Stimulated activated CD4-positive, alpha-beta T cell treated with anti-CD3 and anti-CD28 coated beads, Interleukin-2, amount 100 ng/mL, for 24 hours (primary cell): ENCODE data around the gene DOK6.
"Not testable (repeated sequence)": the region's sequence is repeated elsewhere in the genome, so short reads cannot be mapped to it uniquely, and the experiment has no call there.

Experiments used
- DNase-seq, 2 donors: peaks; one replicate each; pipeline ENCODE4 v3.0.0-alpha.2; 2020

DOK6 gene

DNA sequence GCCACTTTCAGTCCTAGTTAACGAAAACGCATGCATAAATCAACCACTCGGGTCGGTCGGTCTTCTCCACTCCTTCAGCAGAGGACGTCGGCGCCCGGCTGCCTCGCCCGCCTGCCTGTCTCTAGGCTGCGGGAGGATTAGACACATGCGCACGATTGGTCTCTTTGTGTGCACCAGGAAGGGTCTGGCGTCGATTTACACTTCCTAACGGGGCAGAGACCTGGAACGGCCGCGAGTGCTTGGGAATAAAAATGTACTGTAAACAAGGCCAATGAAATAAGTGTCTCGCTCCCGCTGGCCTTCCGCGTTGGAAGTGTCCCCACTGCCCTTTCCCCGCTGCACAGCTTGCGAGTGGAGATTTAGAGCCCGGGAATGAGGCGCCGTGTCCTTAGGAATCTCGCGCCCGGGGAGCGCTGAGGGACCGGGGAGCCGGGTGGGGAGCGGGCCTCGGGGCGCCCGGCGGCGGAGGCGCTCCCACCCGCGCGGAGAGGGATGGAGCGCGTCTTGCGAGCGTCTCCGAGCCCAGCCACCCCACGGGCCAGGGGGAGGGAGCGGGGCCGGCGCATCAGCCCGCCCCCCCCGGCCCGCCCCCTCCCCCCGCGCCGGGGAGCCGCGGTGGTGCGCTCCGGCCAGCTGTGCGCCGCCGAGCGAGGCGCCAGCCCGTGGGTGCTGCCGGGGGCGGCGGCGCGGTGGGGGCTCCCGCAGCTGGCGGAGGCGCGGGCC, at the start of gene DOK6:
DOK6 (plus strand) TSS at position 636 of the 723 bp plus-strand sequence.
- peak in 1 of 2 donors; percentile 20 for DNase-seq

DNA sequence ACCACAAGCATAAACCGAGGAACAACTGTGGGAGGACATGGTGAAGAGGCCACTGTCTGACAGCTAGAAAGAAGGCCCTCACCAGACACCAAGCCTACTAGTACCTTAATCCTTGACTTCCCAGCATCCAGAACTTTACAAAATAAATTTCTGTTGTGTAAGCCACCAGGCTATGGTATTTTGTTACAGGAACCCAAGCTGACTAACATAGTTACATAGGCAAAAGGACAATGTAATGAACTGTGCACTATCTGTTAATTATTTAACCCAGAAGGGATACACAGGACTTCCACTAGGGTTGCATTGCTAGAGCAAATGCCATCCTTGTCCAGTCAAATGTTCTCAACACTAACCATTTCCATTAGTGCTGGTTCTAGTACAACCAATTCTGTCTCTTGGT, 47.7 kb upstream of the DOK6 start:
- no peak for DNase-seq

DNA sequence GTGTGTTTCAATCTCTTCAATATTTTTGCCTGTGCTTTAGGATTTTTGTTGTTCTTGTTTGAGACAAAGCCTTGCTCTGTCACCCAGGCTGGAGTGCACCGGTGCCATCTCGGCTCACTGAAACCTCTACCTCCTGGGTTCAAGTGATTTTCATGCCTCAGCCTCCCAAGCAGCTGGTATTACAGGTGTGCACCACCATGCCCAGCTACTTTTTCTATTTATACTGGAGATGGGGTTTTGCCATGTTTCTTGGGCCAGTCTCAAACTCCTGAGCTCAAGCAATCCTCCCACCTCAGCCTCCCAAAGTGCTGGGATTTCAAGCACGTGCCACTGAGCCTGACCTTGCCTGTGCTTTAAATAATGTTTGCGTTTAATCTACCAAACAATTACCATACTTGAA, 43.1 kb upstream of the DOK6 start:
- no peak for DNase-seq

DNA sequence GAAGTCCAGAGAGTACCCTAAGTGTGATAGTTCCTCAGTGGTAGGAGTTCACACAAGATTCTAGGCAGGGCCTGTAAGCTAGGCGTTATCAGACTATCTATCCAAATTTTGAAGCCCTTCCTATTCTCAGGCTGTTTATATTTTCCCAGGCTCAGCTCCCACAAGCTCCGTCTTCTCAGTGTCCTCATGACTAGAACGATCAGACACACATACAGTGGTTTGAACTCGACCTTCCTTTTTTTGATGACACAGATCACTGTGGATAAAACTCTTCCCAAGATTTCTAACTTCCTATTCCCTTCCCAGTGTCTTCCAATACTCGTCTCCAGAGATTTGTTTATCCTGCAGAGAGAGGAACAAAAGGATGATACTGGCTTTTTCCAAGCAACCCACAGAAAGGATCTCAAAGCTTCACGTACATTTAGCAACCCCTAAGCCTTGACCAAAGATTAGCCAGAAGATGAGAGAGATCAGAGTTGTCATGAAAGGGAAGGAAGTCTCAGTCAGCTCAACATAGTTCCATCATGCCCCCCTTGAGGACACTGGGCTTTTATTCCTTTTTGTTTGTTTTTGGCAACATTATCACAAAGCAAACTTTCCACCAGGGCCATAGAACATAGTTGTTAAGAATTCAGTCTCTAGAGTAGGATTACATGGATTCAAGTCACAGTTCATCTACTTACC, 42.3 kb upstream of the DOK6 start:
- no peak for DNase-seq

DNA sequence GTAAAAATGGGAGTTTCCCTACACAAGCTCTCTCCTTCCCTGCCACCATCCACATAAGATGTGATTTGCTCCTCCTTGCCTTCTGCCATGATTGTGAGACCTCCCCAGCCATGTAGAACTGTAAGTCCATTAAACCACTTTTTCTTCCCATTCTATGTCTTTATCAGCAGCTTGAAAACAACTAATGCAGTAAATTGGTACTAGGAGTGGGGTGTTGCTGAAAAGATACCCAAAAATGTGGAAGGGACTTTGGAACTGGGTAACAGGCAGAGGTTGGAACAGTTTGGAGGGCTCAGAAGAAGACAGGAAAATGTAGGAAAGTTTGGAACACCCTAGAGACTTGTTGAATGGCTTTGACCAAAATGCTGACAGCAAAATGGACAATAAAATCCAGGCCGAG, 40.9 kb upstream of the DOK6 start:
- DNase-seq: not testable (repeated sequence)

DNA sequence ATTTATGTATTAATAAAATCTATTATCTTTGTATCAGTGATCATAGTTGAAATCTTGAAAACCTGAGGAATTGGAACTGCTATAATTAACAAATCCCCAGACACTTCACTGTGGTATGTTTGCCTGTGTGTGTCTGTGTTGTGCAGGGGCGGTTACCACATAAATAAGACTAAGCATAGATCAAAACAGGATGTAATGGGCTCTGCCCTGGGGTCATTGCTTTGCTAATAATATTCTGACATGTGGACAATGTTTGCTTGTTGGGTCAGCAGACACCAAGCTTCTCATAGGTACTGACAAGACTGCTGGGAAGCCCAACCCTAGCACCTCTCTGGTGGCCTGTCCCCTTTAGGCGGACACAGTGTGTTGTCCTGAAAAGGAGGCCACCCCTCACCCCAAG, 35.8 kb upstream of the DOK6 start:
- no peak for DNase-seq

DNA sequence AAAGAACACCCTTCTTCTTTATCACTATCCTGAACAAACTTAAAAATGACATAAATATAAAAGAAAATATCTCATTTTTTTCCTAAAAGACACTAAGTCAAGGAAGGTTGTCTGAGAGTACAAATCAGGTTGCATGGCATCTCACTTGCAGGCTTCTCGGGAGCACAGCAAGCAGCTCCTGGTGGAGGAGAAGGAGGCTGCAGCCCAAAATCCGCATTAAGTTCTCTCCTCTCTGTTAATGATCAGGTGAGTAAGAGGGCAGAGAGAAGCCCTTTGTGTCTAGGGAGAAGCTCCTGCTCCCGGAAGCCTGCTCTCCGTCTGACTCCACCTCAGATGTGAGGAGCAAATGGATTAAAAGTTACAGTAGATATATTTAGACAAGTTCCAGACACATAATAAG, 35.0 kb upstream of the DOK6 start:
- no peak for DNase-seq

DNA sequence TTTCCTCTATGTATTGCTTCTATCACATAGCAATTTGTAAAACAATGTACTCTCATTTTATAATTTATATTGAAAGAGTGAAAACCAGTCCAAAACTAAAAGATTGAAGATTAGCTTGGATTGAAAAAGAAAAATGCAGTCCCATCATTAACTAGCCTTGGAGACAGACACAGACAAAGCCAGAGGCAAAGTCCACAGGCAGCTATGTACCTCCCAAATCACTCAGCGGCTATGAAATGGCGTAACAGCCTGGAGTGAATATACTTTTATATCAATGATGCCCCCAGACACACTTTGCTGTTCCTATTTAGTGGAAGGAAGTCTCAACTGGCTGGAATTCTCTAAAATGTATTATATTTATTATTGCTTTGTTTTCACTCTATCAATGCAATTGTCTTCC, 33.6 kb upstream of the DOK6 start:
- no peak for DNase-seq

DNA sequence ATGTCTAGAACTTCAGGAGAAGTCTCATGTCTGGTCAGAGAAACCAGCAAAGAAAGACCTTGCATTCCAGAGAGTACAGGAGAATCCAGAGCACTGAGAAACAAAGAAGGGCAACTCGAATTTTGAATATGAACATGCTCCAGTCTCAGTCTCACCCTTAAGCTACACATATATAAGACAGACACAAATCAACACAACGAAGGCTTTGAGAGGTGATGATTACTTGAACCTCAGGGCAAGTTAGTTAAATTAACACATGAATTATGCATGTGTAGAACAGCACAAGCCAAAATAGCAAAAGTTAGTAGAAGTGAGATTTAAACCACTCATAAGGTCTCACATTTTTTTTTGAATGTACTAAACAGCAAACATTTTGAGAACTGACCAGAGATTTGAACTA, 29.0 kb upstream of the DOK6 start:
- no peak for DNase-seq

DNA sequence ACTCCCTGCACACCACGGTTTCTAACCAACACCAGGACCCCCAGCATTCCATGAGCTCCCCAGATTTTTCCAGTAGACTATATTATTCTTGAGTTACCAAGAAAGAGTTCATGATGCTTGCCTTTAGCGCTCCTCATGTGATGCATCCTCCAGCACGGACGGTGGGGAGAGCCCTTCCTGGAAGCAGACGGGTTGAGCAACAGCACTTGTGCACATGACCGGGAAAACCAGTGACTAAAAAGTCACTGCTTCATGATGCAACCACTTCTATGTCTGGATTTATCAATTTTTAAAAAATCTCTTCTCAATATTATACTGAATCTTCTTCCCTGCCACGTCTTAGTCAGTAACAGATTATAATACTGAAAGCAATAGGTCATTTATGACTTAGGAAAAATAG, 20.4 kb upstream of the DOK6 start:
- DNase-seq: no peak

DNA sequence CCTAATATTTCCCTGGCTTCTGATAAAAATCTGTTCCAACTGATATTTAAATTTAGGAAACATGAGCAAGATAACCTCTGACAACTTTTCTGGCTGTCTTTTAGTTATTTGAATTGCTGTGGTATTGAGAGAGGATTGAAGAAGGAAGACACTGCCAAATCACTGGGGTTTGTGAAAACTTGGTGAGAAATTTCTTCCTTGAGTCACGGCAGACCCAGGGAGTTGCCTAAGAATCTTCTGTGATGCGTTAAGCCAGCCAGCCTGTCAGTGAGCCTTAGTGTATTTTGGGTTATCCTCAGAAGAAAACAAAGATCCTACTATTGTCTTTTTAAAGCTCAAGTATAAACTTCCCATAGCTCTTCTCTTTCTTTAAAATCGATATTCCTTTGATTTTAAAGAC, 17.5 kb upstream of the DOK6 start:
- no peak for DNase-seq

DNA sequence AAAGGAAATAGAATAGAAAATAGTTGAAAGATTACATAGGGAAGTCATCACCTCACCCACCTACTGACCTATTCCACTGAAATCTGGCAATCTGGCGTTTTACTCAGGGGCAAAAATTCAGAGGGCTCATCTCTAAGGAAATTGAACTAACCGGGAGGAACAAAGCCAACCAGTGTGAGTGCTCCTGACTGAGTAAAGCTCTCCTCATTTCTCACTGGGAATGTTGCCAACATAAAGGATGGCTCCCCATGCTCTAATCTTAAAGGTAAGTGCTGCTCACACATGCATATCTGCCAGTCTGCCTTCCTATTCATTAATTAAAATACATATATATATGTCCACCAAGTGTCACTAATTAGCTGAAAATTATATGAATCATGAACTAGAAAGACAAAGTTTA, 13.5 kb upstream of the DOK6 start:
- no peak for DNase-seq

DNA sequence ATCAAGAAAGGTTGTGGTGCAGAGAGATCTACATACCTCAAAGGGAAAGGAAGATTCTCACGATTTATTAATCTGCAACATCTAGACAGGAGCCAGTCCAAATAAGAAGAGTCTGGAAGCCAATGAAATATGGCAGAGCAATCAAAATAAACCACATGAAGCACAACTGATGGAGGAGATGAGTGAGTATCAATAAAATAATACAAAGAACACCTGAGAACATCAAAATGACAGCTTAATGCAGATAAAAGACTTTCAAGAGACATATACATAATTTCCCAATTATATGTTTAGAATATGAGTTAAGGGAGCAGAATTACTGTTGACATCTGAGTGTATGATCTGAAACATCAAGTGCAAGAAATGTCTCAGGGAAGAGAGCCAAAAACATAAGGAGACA, 12.5 kb upstream of the DOK6 start:
- no peak for DNase-seq

DNA sequence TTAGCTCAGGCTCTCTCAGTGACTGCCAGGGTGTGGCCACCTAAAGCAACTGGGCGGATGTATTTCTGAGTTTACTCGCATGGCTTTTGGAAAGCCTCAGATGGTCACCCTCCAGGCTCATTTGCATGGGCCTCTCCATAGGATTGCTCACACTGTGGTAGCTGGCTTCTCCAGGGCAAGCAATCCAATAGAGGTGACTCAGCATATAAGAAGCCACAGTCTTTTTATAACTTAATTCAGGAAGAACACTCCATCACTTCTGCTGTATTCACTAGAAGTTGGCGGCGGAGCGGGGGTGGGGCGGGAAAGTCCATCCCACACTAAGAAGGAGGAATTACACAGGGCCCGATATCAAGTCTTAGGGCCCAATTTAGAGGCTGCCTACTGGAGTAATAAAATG, 3.6 kb upstream of the DOK6 start:
- DNase-seq: no peak

DNA sequence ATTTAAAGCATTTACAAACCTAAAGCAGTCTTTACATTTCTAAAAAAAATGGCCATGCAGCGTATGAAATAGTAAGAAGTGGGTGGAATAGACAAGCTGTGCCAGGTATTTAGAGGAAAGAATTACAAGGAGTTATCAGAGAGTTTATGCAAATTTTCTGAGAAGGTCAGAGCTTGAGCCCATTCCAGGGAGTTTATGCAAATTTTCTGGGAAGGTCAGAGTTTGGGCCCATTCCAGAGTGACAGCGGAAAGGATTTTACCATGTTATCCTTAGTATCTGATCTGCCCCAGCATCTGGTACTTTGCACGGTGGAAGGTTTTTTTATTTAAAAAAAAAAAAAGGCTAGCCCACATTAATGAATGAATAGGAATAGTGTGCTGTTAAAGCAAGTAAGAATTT, 1.4 kb upstream of the DOK6 start:
- DNase-seq: no peak

DNA sequence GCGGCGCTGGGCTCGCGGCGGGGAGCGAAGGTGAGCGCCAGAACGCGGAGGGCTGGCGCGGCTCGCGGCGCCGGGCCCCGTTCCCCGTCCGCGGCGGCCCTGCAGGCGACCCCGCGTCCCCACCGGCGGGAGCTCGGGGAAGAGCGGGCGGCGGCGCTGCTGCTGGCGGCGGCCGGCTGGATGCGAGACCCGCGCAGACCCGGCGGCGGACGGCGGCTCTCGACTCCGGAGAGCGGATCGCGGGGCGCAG, 213 bp downstream of the DOK6 start:
- DNase-seq: no peak

DNA sequence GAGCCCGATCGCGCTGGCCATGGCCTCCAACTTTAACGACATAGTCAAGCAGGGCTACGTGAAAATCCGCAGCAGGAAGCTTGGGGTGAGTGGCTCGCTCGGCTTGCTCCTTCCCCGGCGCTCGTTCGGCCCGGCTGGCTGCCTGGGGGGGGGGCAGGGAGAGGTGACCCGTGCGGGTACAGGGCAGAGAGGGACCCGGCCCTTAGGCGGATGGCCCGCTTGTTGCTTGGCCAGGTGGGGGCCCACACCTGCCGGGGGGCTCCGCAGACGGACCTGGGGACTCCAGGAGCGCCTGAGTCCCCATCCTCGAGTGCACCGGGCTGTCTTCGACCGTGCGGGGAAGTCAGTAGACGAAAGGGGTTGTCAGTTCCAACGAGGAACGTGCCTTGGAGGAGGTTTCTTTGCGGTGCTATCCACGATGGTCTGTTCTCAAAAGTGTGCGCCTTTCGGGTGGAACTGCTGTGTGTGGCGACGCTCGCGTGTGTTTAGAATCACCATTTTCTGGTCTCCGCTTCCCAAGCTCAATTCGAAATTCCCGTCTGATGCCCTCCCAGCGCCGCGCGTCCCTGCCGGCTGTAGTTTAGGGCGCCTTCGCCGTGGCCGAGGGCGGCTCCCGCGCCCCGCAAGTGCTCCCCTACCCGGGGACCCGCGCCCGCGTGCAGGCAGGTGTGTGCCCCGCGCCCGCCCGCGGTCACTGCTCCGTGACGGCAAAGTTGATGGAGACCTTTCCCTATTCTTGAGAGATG, 711 bp downstream of the DOK6 start:
- no peak for DNase-seq

DNA sequence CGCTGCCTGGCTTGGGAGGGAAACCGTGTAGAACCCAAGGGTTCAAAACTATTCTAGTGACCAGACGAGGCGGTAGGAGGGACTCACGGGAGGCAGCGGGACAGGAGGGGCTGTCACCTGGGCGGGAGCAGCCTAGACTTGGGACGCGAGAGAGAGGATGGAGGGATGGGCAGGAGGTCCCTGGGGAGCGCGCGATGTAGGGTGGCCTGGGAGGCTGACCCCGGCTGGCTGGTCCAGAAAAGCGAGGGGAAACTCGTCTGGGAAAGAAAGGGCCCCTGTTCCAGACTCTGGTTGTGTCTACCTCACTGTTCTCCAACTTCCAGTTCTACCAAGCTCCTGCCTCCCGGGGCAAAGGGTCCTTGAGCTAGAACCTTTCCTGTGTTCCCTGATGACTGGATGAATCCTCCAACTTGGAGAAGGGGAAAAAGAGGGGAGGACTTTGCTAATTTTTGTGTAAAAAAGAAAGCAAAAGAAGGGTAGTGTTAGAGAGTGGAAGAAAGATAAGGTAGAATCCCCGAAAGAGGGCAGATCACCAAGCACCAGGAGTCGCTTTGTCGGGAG, 1.4 kb downstream of the DOK6 start:
- DNase-seq: no peak

DNA sequence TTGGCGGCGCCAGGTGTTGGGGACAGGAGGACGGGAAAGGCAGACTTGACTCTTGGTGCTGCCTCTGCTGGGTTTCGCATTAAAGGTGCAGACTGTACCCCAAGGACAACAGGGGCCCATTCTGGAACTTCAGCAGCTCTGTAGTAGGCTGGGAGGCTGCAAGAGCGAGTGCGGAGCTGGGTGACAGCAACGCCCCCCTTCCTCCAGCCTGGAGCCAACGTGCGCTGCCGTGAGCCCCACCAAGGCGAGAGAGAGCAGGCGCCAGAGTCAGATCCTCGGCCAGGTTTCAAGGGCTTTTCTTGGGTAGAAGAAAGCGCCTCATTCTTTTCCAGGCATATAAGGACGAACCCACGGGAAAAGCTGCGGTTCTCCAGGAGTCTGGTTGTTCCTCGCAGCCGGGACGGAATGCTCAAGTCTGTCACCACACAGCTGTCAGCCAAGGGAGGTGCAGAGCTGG, 1.9 kb downstream of the DOK6 start:
- no peak for DNase-seq

DNA sequence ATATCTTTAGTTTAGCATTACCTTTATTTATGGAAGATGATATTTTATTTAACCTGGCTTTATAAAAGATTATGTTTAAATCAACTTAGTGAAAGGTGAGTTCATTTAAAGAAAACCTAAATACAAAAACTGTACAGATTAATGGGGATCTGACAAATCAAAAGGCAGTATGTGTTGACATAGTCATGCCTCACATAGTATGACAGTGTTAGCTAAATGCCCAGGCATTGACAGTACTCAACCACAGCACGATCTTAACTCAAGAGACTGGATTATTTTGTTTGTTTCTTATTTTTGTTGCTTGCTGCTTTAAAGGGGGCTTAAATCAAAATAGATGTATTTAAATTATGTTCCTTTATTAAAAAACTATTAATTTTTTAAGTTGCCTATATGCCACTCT, 7.8 kb downstream of the DOK6 start:
- DNase-seq: no peak

DNA sequence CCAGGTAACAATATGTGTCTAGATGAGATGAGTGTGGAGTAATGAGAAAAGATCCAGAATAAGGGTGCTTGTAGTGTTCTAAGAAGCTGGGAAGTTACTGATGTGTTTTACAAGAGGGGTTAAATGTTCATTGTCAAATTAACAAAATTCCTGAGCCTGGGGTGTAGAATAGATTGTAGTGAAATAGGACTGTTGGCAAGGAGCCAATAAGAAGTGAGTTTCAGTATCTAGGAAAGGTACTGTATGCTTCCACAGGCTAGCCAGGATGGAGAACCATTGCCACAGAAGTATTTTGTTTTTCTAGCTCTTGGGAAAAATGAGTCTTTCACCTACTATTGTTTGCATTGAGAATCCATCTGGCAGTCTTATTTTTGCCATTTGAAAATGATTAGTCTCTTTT, 10.5 kb downstream of the DOK6 start:
- no peak for DNase-seq

DNA sequence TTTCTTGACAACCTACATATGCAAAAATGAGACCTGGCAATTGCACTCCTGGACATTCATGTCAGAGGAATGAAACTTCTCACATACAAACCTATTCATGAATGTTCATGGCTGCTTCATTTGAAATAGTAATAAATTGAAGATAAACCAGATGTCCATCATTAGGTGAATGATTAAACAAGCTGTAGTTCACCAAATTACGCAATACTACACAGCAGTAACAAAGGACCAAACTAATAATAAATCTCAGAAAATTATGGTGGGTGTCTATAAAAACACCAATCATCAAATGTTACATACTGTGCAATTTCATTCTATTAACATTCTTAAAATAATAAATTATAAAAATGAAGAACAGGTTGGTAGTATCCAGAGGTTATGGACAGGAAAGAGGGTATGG, 13.5 kb downstream of the DOK6 start:
- no peak for DNase-seq

DNA sequence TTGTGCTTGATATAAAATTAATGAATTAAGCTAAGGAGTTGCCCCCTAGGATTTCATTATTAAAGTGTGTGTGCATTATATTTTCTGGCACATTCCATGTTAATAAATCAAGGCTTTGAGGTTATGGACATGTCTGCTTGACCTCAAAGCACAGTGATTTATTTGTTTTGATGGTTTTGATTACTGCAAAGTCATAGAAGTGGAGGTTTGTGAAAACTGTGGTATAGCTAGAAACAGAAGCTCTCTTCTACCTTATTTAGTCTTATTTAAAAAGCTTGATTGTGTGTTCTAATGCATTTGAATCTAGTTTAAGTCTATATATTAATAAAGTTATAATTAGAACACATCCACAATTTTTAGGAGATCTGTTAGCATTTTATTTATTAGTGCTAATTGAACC, 32.2 kb downstream of the DOK6 start:
- DNase-seq: no peak

DNA sequence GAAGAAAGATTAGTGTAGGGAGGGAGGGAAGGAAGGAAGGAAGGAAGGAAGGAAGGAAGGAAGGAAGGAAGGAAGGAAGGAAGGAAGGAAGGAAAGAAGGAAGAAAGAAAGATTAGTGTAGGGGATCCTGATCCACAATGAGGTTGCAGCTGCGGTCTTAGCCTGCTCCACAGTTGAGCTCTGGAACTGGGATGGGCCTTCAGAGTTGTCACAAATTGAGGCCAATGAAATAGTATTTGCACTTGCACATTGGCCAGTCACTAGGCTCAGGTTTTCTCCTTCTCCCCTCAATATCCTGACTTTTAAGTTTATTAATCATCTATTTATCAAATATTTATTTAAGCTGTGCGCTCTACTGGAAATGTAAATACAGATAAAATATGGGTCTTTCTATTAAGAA, 34.3 kb downstream of the DOK6 start:
- no peak for DNase-seq
